ENCODE results near the gene GDPD2.
"Not testable (repeated sequence)": the region's sequence is repeated elsewhere in the genome, so short reads cannot be mapped to it uniquely, and the experiment has no call there.

The GDPD2 gene

GRCh38 chrX:70422851-70423341 lies at the start of gene GDPD2:
TSS of gene GDPD2 (plus strand) at chrX:70423314. CDS start at chrX:70424985, 1,671 bp downstream.
- DNase-seq (no peak), ATAC-seq (replicated peaks) (peak in 1 of 2 donors; percentile 47)
- H3K27me3 Mint-ChIP-seq, result peaks cover 0 to 30% of the 10 kb centered on the region in 2 donors
- H3K4me1 Mint-ChIP-seq, result peaks cover 0 to 2% of the 10 kb centered on the region in 2 donors
- H3K9me3 Mint-ChIP-seq, result no peaks in the 10 kb centered on the region
- no peaks in the 10 kb centered on the region for H3K36me3 Mint-ChIP-seq
- H3K4me3 Mint-ChIP-seq, result no peak within 1 kb of the TSS
- H3K27ac Mint-ChIP-seq, result no peak within 1 kb of the TSS

GRCh38 chrX:70386235-70386634 lies 36.9 kb upstream of the GDPD2 start:
- DNase-seq (no peak), ATAC-seq (replicated peaks) (no peak)
- no peaks in the 10 kb centered on the region for H3K36me3 Mint-ChIP-seq
- no peak overlapping the region for H3K4me3 Mint-ChIP-seq
- no peaks in the 10 kb centered on the region for H3K4me1 Mint-ChIP-seq
- no peaks in the 10 kb centered on the region for H3K27me3 Mint-ChIP-seq
- H3K27ac Mint-ChIP-seq, result no peak overlapping the region
- H3K9me3 Mint-ChIP-seq, result peaks cover 0 to 6% of the 10 kb centered on the region in 2 donors

DNA sequence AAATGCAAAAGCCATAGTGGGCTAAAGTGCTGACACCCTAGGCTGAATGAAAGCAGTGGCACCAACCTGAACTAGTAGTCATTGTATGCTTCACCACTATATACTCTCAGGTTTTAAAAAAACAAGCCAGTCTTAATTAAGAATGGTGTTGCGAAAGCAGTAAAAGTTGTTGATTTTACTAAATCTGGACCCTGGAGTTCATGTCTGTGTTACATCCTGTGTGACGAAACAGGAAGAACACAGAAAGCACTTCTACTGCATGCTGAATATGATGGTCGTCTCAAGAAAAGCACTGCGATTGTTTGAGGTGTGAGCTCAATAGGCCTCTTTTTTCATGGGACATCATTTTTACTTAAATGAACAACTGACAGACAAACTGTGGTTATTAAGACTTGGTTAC lies 24.2 kb upstream of the GDPD2 start:
- H3K4me3 Mint-ChIP-seq, result no peak overlapping the region
- H3K27ac Mint-ChIP-seq, result no peak overlapping the region
- DNase-seq (no peak), ATAC-seq (replicated peaks) (no peak)
- no peaks in the 10 kb centered on the region for H3K4me1 Mint-ChIP-seq
- H3K36me3 Mint-ChIP-seq, result no peaks in the 10 kb centered on the region
- H3K9me3 Mint-ChIP-seq, result no peaks in the 10 kb centered on the region
- no peaks in the 10 kb centered on the region for H3K27me3 Mint-ChIP-seq

GRCh38 chrX:70400181-70400580 lies 22.9 kb upstream of the GDPD2 start:
- not testable (repeated sequence) for H3K36me3 Mint-ChIP-seq; H3K27ac Mint-ChIP-seq; DNase-seq; ATAC-seq (replicated peaks); H3K4me3 Mint-ChIP-seq; H3K4me1 Mint-ChIP-seq; H3K9me3 Mint-ChIP-seq; H3K27me3 Mint-ChIP-seq

- Mint-ChIP-seq H3K9me3 (no peaks in the 10 kb centered on the region), H3K27ac (no peak overlapping the region), H3K4me1 (no peaks in the 10 kb centered on the region), H3K36me3 (no peaks in the 10 kb centered on the region), H3K4me3 (no peak overlapping the region), H3K27me3 (no peaks in the 10 kb centered on the region)
- no peak for DNase-seq
- ATAC-seq (replicated peaks), result no peak
Observed at GRCh38 chrX:70402721-70403120, 20.4 kb upstream of the GDPD2 start.

GRCh38 chrX:70405003-70405402 lies 18.1 kb upstream of the GDPD2 start:
- no peak for ATAC-seq (replicated peaks)
- no peak overlapping the region for H3K27ac Mint-ChIP-seq
- DNase-seq, result no peak
- no peaks in the 10 kb centered on the region for H3K9me3 Mint-ChIP-seq
- no peaks in the 10 kb centered on the region for H3K36me3 Mint-ChIP-seq
- no peaks in the 10 kb centered on the region for H3K27me3 Mint-ChIP-seq
- H3K4me3 Mint-ChIP-seq, result no peak overlapping the region
- H3K4me1 Mint-ChIP-seq, result no peaks in the 10 kb centered on the region

- H3K36me3 Mint-ChIP-seq, result no peaks in the 10 kb centered on the region
- no peaks in the 10 kb centered on the region for H3K27me3 Mint-ChIP-seq
- H3K27ac Mint-ChIP-seq, result no peak overlapping the region
- H3K9me3 Mint-ChIP-seq, result no peaks in the 10 kb centered on the region
- H3K4me1 Mint-ChIP-seq, result no peaks in the 10 kb centered on the region
- DNase-seq (no peak), ATAC-seq (replicated peaks) (peak; percentile 27 to 56)
- H3K4me3 Mint-ChIP-seq, result no peak overlapping the region
Observed at GRCh38 chrX:70410921-70411320, 12.2 kb upstream of the GDPD2 start.

GRCh38 chrX:70411475-70411874 lies 11.6 kb upstream of the GDPD2 start:
- H3K4me3 Mint-ChIP-seq, result no peak overlapping the region
- H3K9me3 Mint-ChIP-seq, result no peaks in the 10 kb centered on the region
- DNase-seq (no peak), ATAC-seq (replicated peaks) (peak; percentile 61 to 88)
- H3K27me3 Mint-ChIP-seq, result no peaks in the 10 kb centered on the region
- no peaks in the 10 kb centered on the region for H3K4me1 Mint-ChIP-seq
- H3K36me3 Mint-ChIP-seq, result no peaks in the 10 kb centered on the region
- H3K27ac Mint-ChIP-seq, result no peak overlapping the region

DNA sequence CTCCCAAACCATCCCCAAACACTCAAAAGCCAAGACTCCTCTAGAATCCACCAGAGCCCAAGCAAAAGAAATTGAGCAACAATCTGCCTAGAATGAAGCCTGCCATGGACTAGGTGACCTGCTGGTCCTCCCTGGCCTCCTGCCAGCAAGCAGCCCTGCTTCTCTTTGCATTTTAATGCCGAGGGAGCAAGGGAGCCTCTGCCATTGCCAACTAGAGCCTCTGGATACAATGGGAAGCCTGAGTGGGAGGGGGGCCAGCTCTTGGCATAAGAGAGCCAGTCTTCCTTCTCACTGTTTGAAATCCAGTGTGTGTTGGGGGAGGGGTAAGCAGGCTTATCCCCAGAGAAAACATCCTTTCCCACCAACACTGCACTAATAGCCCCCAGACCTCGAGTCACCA lies 1.5 kb upstream of the GDPD2 start:
- Mint-ChIP-seq H3K27ac (no peak overlapping the region), H3K27me3 (peaks cover 0 to 28% of the 10 kb centered on the region in 2 donors), H3K4me1 (peaks cover 0 to 2% of the 10 kb centered on the region in 2 donors), H3K4me3 (no peak overlapping the region), H3K36me3 (no peaks in the 10 kb centered on the region), H3K9me3 (no peaks in the 10 kb centered on the region)
- DNase-seq, result no peak
- no peak for ATAC-seq (replicated peaks)

DNA sequence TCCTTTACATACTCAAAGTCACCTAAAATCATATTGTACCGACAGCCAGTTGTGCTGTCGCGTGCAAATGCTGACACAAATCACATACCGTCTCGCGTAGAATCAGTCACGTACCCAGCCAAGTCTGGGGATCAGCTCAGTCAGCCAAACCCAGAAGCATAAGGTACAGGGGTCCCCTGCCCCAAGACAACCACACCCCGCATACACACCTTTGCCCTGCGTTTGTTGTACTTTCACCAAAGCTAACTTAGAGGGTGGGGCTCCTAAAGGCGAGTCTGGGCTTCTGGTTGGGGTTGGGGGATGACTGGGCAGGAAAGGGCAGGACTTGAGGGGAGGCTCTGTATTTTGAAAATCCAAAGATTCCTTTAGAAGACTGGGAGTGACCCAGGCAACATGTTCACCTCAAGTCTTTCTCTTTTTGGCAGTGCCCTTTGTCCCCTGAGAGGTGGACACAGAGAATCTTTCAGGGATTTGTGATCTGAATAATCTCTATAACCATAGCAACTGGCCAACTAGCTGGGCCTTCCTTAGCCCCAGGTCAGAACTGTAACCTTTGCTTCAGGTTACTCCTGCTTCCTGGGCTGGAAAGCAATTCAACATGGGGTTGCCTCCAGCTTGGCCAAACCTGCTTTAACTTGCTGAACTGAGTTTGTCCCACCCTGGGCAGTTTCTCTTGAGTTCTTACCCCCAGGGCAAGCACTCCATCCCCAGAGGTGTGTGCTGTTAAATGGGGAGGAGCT lies 992 bp downstream of the GDPD2 start:
- ATAC-seq (replicated peaks), result no peak
- Mint-ChIP-seq H3K4me1 (peaks cover 0 to 2% of the 10 kb centered on the region in 2 donors), H3K9me3 (no peaks in the 10 kb centered on the region), H3K27ac (no peak overlapping the region), H3K36me3 (no peaks in the 10 kb centered on the region), H3K27me3 (peaks cover 0 to 30% of the 10 kb centered on the region in 2 donors), H3K4me3 (no peak overlapping the region)
- DNase-seq, result no peak

- H3K9me3 Mint-ChIP-seq, result no peaks in the 10 kb centered on the region
- H3K27me3 Mint-ChIP-seq, result peaks cover 0 to 30% of the 10 kb centered on the region in 2 donors
- DNase-seq (no peak), ATAC-seq (replicated peaks) (no peak)
- no peak overlapping the region for H3K4me3 Mint-ChIP-seq
- H3K27ac Mint-ChIP-seq, result no peak overlapping the region
- H3K36me3 Mint-ChIP-seq, result no peaks in the 10 kb centered on the region
- H3K4me1 Mint-ChIP-seq, result peaks cover 1 to 2% of the 10 kb centered on the region in 2 donors
Observed at GRCh38 chrX:70424801-70425200, 1.7 kb downstream of the GDPD2 start.

- no peaks in the 10 kb centered on the region for H3K9me3 Mint-ChIP-seq
- no peaks in the 10 kb centered on the region for H3K36me3 Mint-ChIP-seq
- H3K27ac Mint-ChIP-seq, result no peak overlapping the region
- no peak for DNase-seq
- H3K4me3 Mint-ChIP-seq, result no peak overlapping the region
- peaks cover 5 to 9% of the 10 kb centered on the region in 2 donors for H3K4me1 Mint-ChIP-seq
- ATAC-seq (replicated peaks), result no peak
- peaks cover 0 to 27% of the 10 kb centered on the region in 2 donors for H3K27me3 Mint-ChIP-seq
Observed at GRCh38 chrX:70426286-70427278, 3.5 kb downstream of the GDPD2 start.

- no peak for ATAC-seq (replicated peaks)
- Mint-ChIP-seq H3K27me3 (peaks cover 0 to 26% of the 10 kb centered on the region in 2 donors), H3K4me3 (no peak overlapping the region)
Observed at GRCh38 chrX:70427365-70427764, 4.3 kb downstream of the GDPD2 start.

DNA sequence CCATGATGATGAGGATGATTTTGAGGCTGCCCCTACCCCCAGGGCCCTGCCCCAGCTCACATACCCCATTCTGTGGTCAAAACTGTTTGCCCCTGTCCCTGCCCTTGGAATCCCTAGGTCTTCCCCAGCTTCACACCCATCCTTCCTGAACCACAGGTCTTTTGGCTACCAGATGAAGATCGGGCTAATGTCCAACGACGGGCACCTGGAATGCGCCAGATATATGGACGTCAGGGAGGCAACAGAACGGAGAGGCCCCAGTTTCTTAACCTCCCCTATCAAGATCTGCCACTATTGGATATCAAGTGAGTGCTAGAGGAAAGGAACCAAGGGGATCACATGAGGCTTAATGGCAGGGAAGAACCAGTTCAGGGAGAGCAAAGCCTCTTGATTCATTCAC lies 6.6 kb downstream of the GDPD2 start:
- no peak for ATAC-seq (replicated peaks)
- Mint-ChIP-seq H3K27ac (no peak overlapping the region), H3K9me3 (no peaks in the 10 kb centered on the region), H3K4me3 (no peak overlapping the region), H3K27me3 (peaks cover 0 to 14% of the 10 kb centered on the region in 2 donors), H3K4me1 (peaks cover 7 to 20% of the 10 kb centered on the region in 2 donors), H3K36me3 (no peaks in the 10 kb centered on the region)
- no peak for DNase-seq

More at GRCh38 chrX:70427365-70427764, 4.3 kb downstream of the GDPD2 start:
- Mint-ChIP-seq H3K9me3 (no peaks in the 10 kb centered on the region), H3K36me3 (no peaks in the 10 kb centered on the region), H3K27ac (no peak overlapping the region), H3K4me1 (peaks cover 5 to 9% of the 10 kb centered on the region in 2 donors)
- no peak for DNase-seq
